Measurements from ENCODE around the gene AP3B1. TPM values are rescaled to one million over a fixed set of nuclear protein-coding genes. Genes with fewer than 3 reads are reported as not detected.

The AP3B1 gene
- total and polyA plus RNA-seq, 2 donors (not counting 1 experiment from before 2014, with no cell fraction given), result 26.8 to 58.9 TPM

GRCh38 chr5:77987988-77988387 is 306.5 kb downstream of the AP3B1 start:
- DNase-seq, result no peak
- Histone ChIP-seq H3K79me2 (ENCODE audit: control insufficient read depth, insufficient read depth, low read length) (no peaks in the 10 kb centered on the region), H3K36me3 (replicated peaks in 1 of 2; ENCODE audit: control extremely low read depth in 1 of 2, control insufficient read depth in 1 of 2, extremely low read depth in 1 of 2, insufficient read depth in 2 of 2, low read length in 1 of 2) (peaks cover 2 to 5% of the 10 kb centered on the region in 2 experiments), H3K4me1 (ENCODE audit: control insufficient read depth in 2 of 2, insufficient read depth in 2 of 2, low read length in 2 of 2) (no peaks in the 10 kb centered on the region), H3K27ac (ENCODE audit: low read length in 2 of 2) (no peak overlapping the region), H4K20me1 (ENCODE audit: control insufficient read depth, insufficient read depth, low read length, poor library complexity, severe bottlenecking) (no peaks in the 10 kb centered on the region), H3K9me3 (ENCODE audit: control extremely low read depth in 1 of 3, control insufficient read depth in 2 of 3, insufficient read depth in 1 of 3, low read length in 2 of 3) (no peaks in the 10 kb centered on the region), H3K27me3 (replicated peaks in 1 of 4; ENCODE audit: control extremely low read depth in 1 of 4, control insufficient read depth in 3 of 4, insufficient read depth in 4 of 4, low read length in 3 of 4) (no peaks in the 10 kb centered on the region), H3K9ac (ENCODE audit: low read length) (no peak overlapping the region), H3K4me3 (ENCODE audit: control extremely low read depth in 1 of 5, extremely low read depth in 1 of 5, insufficient read depth in 1 of 5, low read depth in 2 of 5, low read length in 4 of 5) (no peak overlapping the region), H3K4me2 (replicated peaks; ENCODE audit: low read depth, low read length, poor library complexity, severe bottlenecking) (no peak overlapping the region), H2AFZ (ENCODE audit: insufficient read depth, low read depth, low read length, poor library complexity, severe bottlenecking) (no peak overlapping the region)
- ChIA-PET CTCF (no interaction called here), POLR2A (no interaction called here)
- no peaks in the 10 kb centered on the region for H3K9me3 Mint-ChIP-seq (ENCODE audit: insufficient read depth)
- 98% methylated on average over 14 of the region's 19 CpGs for WGBS (ENCODE audit: insufficient coverage)
- H3K27ac Mint-ChIP-seq, result no peak overlapping the region
- no peak for TF ChIP-seq CTCF (IDR thresholded peaks at IDR 0.05)
- no peak for TF ChIP-seq EZH2 (IDR thresholded peaks at IDR 0.05; ENCODE audit: borderline replicate concordance, insufficient read depth, low read depth, low read length, poor library complexity, severe bottlenecking)
- no peaks in the 10 kb centered on the region for H3K27me3 Mint-ChIP-seq
- H3K4me1 Mint-ChIP-seq, result no peaks in the 10 kb centered on the region
- intact Hi-C loops (cut with micrococcal nuclease), result no loop called here
- H3K4me3 Mint-ChIP-seq, result no peak overlapping the region
- ATAC-seq (ENCODE audit: low read depth), result no peak

- Histone ChIP-seq H3K4me1 (ENCODE audit: control insufficient read depth in 2 of 2, insufficient read depth in 2 of 2, low read length in 2 of 2) (no peaks in the 10 kb centered on the region), H3K9ac (ENCODE audit: low read length) (no peak overlapping the region), H3K27me3 (replicated peaks in 1 of 4; ENCODE audit: control extremely low read depth in 1 of 4, control insufficient read depth in 3 of 4, insufficient read depth in 4 of 4, low read length in 3 of 4) (no peaks in the 10 kb centered on the region), H3K4me2 (replicated peaks; ENCODE audit: low read depth, low read length, poor library complexity, severe bottlenecking) (no peak overlapping the region), H3K27ac (ENCODE audit: low read length in 2 of 2) (no peak overlapping the region), H3K36me3 (replicated peaks in 1 of 2; ENCODE audit: control extremely low read depth in 1 of 2, control insufficient read depth in 1 of 2, extremely low read depth in 1 of 2, insufficient read depth in 2 of 2, low read length in 1 of 2) (no peaks in the 10 kb centered on the region), H3K79me2 (ENCODE audit: control insufficient read depth, insufficient read depth, low read length) (no peaks in the 10 kb centered on the region), H3K4me3 (ENCODE audit: control extremely low read depth in 1 of 5, extremely low read depth in 1 of 5, insufficient read depth in 1 of 5, low read depth in 2 of 5, low read length in 4 of 5) (no peak overlapping the region), H4K20me1 (ENCODE audit: control insufficient read depth, insufficient read depth, low read length, poor library complexity, severe bottlenecking) (no peaks in the 10 kb centered on the region), H3K9me3 (ENCODE audit: control extremely low read depth in 1 of 3, control insufficient read depth in 2 of 3, insufficient read depth in 1 of 3, low read length in 2 of 3) (no peaks in the 10 kb centered on the region), H2AFZ (ENCODE audit: insufficient read depth, low read depth, low read length, poor library complexity, severe bottlenecking) (no peak overlapping the region)
- no peak overlapping the region for H3K27ac Mint-ChIP-seq
- intact Hi-C loops (cut with micrococcal nuclease), result no loop called here
- TF ChIP-seq EZH2 (IDR thresholded peaks at IDR 0.05; ENCODE audit: borderline replicate concordance, insufficient read depth, low read depth, low read length, poor library complexity, severe bottlenecking) (no peak), CTCF (IDR thresholded peaks at IDR 0.05) (no peak)
- H3K9me3 Mint-ChIP-seq (ENCODE audit: insufficient read depth), result no peaks in the 10 kb centered on the region
- no peaks in the 10 kb centered on the region for H3K4me1 Mint-ChIP-seq
- no peak overlapping the region for H3K4me3 Mint-ChIP-seq
- no peak for DNase-seq
- 94% methylated on average over 4 of the region's 5 CpGs for WGBS (ENCODE audit: insufficient coverage)
- ChIA-PET CTCF (no interaction called here), POLR2A (no interaction called here)
- no peaks in the 10 kb centered on the region for H3K27me3 Mint-ChIP-seq
- no peak for ATAC-seq (ENCODE audit: low read depth)
Observed at GRCh38 chr5:77987331-77987730, 307.2 kb downstream of the AP3B1 start.
